Activated T-helper 1 cell treated with anti-CD3 and anti-CD28 coated beads, Interleukin-2, amount 50 U/mL, for 16 hours (primary cell): Measurements from ENCODE around the gene NAGLU.
"Not testable (repeated sequence)": the region's sequence is repeated elsewhere in the genome, so short reads cannot be mapped to it uniquely, and the experiment has no call there.

Source experiments
- DNase-seq, 2 donors: peaks; one replicate each; pipeline ENCODE4 v3.0.0-alpha.2; 2020; ENCODE audit warnings: low read depth in 1 of 2, low spot score in 1 of 2

The NAGLU gene

GRCh38 chr17:42521036-42521435, 15.0 kb upstream of the NAGLU start:
- no peak for DNase-seq

- no peak for DNase-seq
Measured at GRCh38 chr17:42521666-42522262, 14.3 kb upstream of the NAGLU start.

GRCh38 chr17:42522263-42522790, 13.7 kb upstream of the NAGLU start:
- no peak for DNase-seq

- no peak for DNase-seq
Measured at GRCh38 chr17:42522798-42523278, 13.2 kb upstream of the NAGLU start.

GRCh38 chr17:42525221-42525620, 10.8 kb upstream of the NAGLU start:
- no peak for DNase-seq

- DNase-seq: no peak
Measured at GRCh38 chr17:42526031-42526444, 10.0 kb upstream of the NAGLU start.

GRCh38 chr17:42527932-42528331, 8.1 kb upstream of the NAGLU start:
- no peak for DNase-seq

- no peak for DNase-seq
Measured at GRCh38 chr17:42529061-42529460, 7.0 kb upstream of the NAGLU start.

- no peak for DNase-seq
Measured at GRCh38 chr17:42530952-42531454, 5.0 kb upstream of the NAGLU start.

- peak; percentile 17 to 50 for DNase-seq
Measured at GRCh38 chr17:42531455-42532354, 4.3 kb upstream of the NAGLU start.

GRCh38 chr17:42535155-42536047, 640 bp upstream of the NAGLU start:
- no peak for DNase-seq

GRCh38 chr17:42536372-42537155, 523 bp downstream of the NAGLU start:
- DNase-seq: peak; percentile 45 to 57

- DNase-seq: no peak
Measured at GRCh38 chr17:42537156-42537805, 1.2 kb downstream of the NAGLU start.

- DNase-seq: no peak
Measured at GRCh38 chr17:42537826-42538451, 1.9 kb downstream of the NAGLU start.

- DNase-seq: no peak
Measured at GRCh38 chr17:42538482-42538881, 2.4 kb downstream of the NAGLU start.

GRCh38 chr17:42540558-42540957, 4.5 kb downstream of the NAGLU start:
- not testable (repeated sequence) for DNase-seq

GRCh38 chr17:42541041-42541833, 5.2 kb downstream of the NAGLU start:
- DNase-seq: no peak
